ENCODE data around the gene CEACAM4.

- TF ChIP-seq, protein P1, sequence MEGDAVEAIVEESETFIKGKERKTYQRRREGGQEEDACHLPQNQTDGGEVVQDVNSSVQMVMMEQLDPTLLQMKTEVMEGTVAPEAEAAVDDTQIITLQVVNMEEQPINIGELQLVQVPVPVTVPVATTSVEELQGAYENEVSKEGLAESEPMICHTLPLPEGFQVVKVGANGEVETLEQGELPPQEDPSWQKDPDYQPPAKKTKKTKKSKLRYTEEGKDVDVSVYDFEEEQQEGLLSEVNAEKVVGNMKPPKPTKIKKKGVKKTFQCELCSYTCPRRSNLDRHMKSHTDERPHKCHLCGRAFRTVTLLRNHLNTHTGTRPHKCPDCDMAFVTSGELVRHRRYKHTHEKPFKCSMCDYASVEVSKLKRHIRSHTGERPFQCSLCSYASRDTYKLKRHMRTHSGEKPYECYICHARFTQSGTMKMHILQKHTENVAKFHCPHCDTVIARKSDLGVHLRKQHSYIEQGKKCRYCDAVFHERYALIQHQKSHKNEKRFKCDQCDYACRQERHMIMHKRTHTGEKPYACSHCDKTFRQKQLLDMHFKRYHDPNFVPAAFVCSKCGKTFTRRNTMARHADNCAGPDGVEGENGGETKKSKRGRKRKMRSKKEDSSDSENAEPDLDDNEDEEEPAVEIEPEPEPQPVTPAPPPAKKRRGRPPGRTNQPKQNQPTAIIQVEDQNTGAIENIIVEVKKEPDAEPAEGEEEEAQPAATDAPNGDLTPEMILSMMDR (IDR thresholded peaks at IDR 0.05): no peak
- no peak for TF ChIP-seq POLR2A (IDR thresholded peaks at IDR 0.05)
- TF ChIP-seq POLR2AphosphoS5 (IDR thresholded peaks at IDR 0.05): no peak
These were observed 39.2 kb upstream of the CEACAM4 start for GRCh38 chr19:41666075-41666474.

All from upper lobe of left lung (tissue), 4 donors.